IPS-18a (cell line): ENCODE results near the gene ASPSCR1.
A peak's percentile ranks its signal among the peaks of the same experiment; 100 is the strongest.
"Not testable (repeated sequence)": the region's sequence is repeated elsewhere in the genome, so short reads cannot be mapped to it uniquely, and the experiment has no call there.

Experiments used
- H3K27ac ChIP-seq: one replicate; pipeline ENCODE4 v1.5.1; 2013; ENCODE audit warnings: low read length
- H3K27me3 ChIP-seq: one replicate; pipeline ENCODE4 v1.6.1; 2013; ENCODE audit warnings: mild to moderate bottlenecking, low read length; ENCODE audit not compliant: control insufficient read depth, insufficient read depth
- H3K36me3 ChIP-seq: one replicate; pipeline ENCODE4 v1.6.1; 2013; ENCODE audit warnings: low read depth, low read length; ENCODE audit not compliant: control insufficient read depth
- H3K4me1 ChIP-seq: one replicate; pipeline ENCODE4 v1.6.1; 2013; ENCODE audit warnings: low read depth, low read length; ENCODE audit not compliant: control insufficient read depth
- H3K4me3 ChIP-seq: one replicate; pipeline ENCODE4 v1.5.1; 2013; ENCODE audit warnings: low read length
- H3K9ac ChIP-seq: one replicate; pipeline ENCODE4 v1.6.1; 2013; ENCODE audit warnings: mild to moderate bottlenecking, low read length, moderate library complexity
- H3K9me3 ChIP-seq: one replicate; pipeline ENCODE4 v1.6.1; 2013; ENCODE audit warnings: low read depth, low read length; ENCODE audit not compliant: control insufficient read depth

The ASPSCR1 gene

DNA sequence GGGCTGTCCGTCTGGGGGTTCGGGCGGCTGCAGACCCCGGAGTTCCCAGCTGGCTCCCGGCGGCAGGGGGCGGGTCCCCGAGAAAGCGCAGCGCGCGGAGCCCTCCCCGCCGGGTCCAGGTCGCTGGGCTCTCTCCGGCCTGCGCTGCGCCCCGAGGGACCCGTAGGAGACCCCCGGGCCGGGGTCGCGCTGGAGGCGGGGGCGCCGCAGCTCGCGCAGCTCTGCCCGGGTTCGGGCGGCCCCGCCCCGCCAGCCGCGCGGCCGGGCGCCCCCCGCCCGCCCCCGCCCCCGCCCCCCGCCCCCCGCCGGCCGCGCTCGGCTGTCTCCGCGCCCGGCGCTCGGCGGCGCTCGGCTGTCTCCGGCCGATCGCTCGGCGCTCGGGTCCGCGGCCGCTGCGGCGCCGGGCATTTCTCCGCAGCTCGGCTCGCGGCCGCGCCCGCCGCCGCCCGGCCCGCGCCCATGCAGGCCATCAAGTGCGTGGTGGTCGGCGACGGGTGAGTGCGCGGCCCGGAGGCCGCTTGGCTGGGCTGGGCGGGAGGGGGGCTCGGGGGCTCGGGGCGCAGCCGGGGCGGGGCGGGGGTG is 54.0 kb downstream of the ASPSCR1 start, which contains the start of gene RAC3:
Gene RAC3, plus strand, starts transcription at position 376 of the 582 bp plus-strand sequence. Its CDS starts 84 bp downstream, at position 460.
- Histone ChIP-seq H3K36me3 (no peaks in the 10 kb centered on the region), H3K4me3 (peak within 1 kb of the TSS; percentile 61), H3K4me1 (no peaks in the 10 kb centered on the region), H3K27ac (no peak within 1 kb of the TSS), H3K27me3 (no peaks in the 10 kb centered on the region), H3K9ac (peak within 1 kb of the TSS; percentile 48), H3K9me3 (no peaks in the 10 kb centered on the region)

DNA sequence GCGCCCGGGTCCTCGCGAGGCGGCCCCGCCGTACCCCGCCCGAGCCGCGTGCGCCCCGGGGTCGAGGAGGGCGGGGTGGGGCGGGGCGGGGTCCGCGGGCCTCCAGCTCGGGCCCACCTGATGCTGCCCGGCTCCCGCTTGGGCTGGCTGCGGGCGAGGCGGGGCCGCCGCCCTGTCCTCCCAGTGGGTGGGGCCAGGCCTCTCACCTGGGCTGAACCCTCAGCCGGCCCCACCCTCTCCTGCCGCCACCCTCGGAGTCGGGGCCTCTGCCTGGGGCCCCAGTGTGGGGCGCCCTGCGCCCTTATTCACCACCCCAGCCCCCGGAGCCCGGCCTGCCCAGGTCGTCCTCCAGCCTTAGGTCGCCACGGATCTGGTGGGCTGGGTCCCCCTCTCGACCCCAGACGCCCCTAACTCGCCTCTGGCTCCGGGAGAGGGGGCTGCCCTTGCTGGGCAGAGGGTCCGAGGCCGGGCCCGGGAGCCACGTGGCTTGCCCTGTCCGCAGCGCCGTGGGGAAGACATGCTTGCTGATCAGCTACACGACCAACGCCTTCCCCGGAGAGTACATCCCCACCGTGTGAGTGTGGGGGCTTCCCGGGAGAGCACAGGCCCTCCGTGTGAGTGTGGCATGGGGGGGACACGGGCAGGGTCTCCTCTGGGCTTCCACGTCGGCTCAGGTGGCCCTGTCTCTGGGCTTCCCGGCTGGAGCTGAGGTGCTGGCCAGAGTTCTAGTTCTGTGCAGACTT is 54.6 kb downstream of the ASPSCR1 start:
- Histone ChIP-seq H3K4me3 (peak overlapping the region; percentile 61), H3K9me3 (no peaks in the 10 kb centered on the region), H3K4me1 (no peaks in the 10 kb centered on the region), H3K9ac (peak overlapping the region; percentile 48), H3K36me3 (no peaks in the 10 kb centered on the region), H3K27me3 (no peaks in the 10 kb centered on the region), H3K27ac (no peak overlapping the region)

DNA sequence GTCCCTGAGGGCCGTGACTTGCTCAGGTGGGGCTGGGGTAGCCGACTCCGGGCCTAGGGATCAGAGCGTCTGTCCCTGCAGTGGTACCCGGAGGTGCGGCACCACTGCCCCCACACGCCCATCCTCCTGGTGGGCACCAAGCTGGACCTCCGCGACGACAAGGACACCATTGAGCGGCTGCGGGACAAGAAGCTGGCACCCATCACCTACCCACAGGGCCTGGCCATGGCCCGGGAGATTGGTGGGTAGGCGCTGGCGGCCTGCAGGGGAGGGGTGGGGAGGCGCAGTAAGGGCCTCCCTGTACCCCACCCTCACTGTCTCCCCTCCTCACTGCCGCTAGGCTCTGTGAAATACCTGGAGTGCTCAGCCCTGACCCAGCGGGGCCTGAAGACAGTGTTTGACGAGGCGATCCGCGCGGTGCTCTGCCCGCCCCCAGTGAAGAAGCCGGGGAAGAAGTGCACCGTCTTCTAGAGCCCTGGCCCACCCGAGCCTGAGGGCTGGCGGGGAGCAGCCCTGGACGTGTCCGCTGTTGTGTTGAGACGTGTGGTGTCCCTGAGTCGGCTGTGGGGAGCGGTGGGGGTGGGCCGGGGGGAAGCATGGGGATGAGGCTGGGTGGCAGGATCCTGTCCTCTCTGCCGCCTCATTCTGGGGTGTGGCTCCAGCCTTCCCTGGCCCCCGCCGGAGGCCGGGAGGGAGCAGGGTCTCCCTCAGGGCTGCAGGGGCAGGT is 56.1 kb downstream of the ASPSCR1 start:
- no peak overlapping the region for H3K27ac ChIP-seq
- H3K36me3 ChIP-seq: no peaks in the 10 kb centered on the region
- peaks cover 4% of the 10 kb centered on the region for H3K4me1 ChIP-seq
- no peaks in the 10 kb centered on the region for H3K9me3 ChIP-seq
- H3K4me3 ChIP-seq: no peak overlapping the region
- no peak overlapping the region for H3K9ac ChIP-seq
- no peaks in the 10 kb centered on the region for H3K27me3 ChIP-seq

DNA sequence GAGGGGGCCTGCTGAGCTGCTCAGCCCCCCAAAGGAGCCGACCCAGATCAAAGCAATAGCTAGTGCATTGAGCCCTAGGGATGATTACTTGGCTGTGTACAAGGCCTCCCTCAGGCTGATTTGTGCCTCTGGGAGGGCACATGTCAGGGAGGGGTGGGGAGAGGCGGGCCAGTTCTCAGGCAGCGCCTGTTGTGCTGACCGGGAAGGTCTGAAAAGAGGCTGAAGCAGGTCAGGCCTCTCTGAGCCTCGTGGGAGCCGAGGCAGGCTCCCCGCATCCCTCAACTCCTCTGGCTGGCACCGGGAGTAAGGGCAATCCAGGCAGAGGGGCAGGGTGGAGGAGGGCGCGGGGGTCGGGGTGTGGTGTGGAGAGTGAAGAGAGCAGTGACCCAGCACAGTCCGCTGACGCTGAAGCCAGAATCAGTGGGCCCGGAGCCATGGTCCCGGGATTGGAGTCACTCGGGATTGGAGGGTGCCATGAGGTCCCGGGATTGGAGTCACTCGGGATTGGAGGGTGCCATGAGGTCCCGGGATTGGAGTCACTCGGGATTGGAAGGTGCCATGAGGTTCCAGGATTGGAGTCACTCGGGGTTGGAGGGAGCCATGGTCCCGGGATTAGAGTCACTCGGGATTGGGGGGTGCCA is 57.1 kb downstream of the ASPSCR1 start:
- Histone ChIP-seq H3K9me3 (no peaks in the 10 kb centered on the region), H3K36me3 (no peaks in the 10 kb centered on the region), H3K9ac (no peak overlapping the region), H3K27me3 (no peaks in the 10 kb centered on the region), H3K27ac (no peak overlapping the region), H3K4me3 (no peak overlapping the region), H3K4me1 (peaks cover 4% of the 10 kb centered on the region)

DNA sequence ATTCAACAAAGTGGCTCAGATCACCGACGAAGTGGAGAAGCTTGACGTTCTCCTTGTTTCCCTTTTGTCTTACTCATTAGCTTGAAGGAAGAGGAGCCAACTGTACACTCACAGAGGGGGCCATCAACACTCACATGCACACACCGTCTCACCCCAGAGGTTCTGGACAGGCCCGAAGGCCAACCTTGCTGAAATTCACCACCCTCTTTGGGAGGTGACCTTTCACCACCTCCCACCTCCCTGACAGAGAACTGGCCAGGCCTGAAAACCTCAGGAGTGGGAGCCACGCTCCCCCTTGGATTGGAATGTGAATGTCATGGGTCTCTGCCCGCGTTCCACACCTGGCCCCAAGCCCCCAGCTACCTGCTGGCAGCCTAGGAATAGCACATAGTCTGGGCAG is 58.1 kb downstream of the ASPSCR1 start:
- H3K27me3 ChIP-seq: no peaks in the 10 kb centered on the region
- no peak overlapping the region for H3K27ac ChIP-seq
- no peak overlapping the region for H3K9ac ChIP-seq
- no peak overlapping the region for H3K4me3 ChIP-seq
- no peaks in the 10 kb centered on the region for H3K36me3 ChIP-seq
- H3K9me3 ChIP-seq: no peaks in the 10 kb centered on the region
- H3K4me1 ChIP-seq: peaks cover 4% of the 10 kb centered on the region

DNA sequence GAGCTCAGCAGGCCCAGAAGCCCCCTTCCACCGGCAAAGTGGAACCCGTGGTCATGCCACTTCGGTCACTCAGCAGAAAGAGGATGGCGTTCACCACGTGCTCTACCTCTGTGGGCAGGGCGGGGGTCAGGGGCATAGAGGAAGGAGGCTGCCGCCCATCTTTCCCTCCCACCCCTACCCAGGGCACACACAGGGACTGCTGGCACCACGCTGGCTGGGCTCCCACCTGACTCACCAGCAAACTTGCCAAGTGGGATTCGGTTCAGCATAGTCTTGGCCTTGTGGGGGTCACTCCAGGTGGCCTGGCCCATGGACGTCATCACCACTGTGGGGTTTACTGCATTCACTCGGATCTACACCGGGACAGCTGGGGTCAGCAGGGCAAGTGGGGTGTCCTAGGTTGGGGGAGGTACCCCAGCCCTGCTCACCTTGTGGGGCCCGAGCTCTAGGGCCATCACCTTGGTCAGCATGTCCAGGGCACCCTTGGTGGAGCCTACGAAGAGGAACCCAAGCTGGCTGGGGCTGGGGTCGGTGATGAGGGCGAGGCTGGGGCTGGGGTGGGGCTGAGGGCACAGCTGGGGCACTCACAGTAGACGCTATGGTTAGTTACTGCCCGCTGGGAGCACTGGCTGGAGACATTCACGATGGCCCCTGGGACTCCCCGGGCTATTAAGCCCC is 58.7 kb downstream of the ASPSCR1 start:
- Histone ChIP-seq H3K4me3 (peak overlapping the region; percentile 53), H3K4me1 (peaks cover 4% of the 10 kb centered on the region), H3K27ac (no peak overlapping the region), H3K36me3 (no peaks in the 10 kb centered on the region), H3K27me3 (no peaks in the 10 kb centered on the region), H3K9ac (no peak overlapping the region), H3K9me3 (no peaks in the 10 kb centered on the region)

DNA sequence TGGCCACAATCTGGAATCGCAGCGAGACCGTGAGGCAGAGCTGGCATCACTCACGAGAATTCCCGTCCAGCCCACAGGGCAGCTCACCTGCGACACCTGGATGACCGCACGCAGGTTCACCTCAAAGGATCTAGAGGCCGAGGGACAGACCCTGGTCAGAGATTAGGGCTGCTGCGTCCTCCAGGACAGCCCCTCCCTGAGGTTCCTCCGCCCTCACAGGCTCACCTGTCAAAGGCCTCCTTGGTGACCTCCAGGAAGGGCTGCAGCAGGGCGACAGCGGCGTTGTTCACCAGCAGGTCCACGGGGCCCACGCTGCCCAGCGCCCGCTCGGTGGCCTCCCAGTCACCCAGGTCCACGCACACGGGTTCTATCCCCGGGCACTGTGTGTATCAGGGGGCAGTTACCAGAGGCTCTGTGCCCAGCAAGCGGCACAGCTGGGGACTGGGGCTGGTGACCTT is 59.2 kb downstream of the ASPSCR1 start:
- Histone ChIP-seq H3K27ac (no peak overlapping the region), H3K4me1 (peaks cover 4% of the 10 kb centered on the region), H3K27me3 (no peaks in the 10 kb centered on the region), H3K9me3 (no peaks in the 10 kb centered on the region), H3K9ac (peak overlapping the region; percentile 4), H3K4me3 (peak overlapping the region; percentile 53), H3K36me3 (no peaks in the 10 kb centered on the region)

DNA sequence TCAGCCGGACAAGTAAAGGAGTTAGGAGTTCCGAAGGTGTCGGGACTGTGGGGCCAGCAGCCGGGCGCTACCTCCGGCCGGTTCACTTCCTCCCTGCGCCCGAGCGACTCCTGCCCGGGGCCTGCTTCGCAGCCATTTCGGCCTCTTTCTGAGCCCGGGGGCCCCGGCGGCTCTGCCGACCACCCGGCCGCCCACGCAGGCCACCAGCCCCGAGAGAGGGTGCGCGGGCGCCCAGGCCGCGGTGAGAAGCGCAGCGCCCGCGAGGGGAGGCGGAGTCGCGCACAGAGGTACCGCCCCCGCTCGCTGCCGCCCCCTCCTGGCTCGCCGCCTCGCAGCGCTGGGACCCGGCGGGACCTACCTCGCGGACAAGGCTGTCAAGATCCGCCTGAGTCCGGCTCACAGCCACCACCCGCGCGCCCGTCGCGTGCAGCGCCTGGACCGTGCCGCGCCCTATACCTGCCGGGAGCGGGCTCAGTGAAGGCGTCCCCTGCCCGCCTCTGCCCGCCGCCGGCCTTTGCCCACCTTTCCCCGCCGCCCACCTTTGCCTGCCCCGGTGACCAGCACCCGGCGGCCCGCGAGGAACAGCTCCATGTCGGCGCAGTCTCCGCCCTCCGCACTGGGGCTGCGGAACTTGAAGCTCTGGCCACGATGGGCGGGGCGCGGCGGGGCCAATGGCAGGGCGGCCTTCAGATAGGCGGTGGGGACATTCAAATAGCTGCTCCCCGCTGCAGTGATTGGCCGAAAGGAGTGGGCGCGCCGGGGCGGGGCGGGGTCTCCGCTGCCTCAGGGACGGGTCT is 59.9 kb downstream of the ASPSCR1 start, which contains the start of gene DCXR:
Gene DCXR, minus strand, starts transcription at position 606 of the 797 bp plus-strand sequence. Its CDS starts 15 bp downstream, at position 591.
- Histone ChIP-seq H3K36me3 (no peaks in the 10 kb centered on the region), H3K27me3 (no peaks in the 10 kb centered on the region), H3K4me1 (peaks cover 4% of the 10 kb centered on the region), H3K27ac (no peak within 1 kb of the TSS), H3K9ac (peak within 1 kb of the TSS; percentile 4), H3K9me3 (no peaks in the 10 kb centered on the region), H3K4me3 (peak within 1 kb of the TSS; percentile 53)

DNA sequence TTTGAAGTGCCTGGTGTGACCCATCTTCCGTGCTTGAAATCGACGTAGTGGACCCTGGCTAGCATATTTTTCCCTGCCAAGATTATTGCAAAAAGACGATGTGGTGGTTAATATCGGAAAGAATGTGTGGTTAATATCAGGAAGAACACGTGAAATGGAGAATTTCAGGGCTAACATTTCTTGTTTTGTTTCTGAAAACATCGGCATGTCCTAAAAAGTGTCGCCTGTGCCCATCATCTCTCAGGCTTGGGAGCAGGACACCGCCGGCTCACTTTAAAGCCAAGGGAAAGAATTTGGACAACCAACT is 60.4 kb downstream of the ASPSCR1 start:
- Histone ChIP-seq H3K9me3 (no peaks in the 10 kb centered on the region), H3K4me1 (peaks cover 4% of the 10 kb centered on the region), H3K36me3 (no peaks in the 10 kb centered on the region), H3K4me3 (peak overlapping the region; percentile 53), H3K9ac (no peak overlapping the region), H3K27ac (no peak overlapping the region), H3K27me3 (no peaks in the 10 kb centered on the region)

DNA sequence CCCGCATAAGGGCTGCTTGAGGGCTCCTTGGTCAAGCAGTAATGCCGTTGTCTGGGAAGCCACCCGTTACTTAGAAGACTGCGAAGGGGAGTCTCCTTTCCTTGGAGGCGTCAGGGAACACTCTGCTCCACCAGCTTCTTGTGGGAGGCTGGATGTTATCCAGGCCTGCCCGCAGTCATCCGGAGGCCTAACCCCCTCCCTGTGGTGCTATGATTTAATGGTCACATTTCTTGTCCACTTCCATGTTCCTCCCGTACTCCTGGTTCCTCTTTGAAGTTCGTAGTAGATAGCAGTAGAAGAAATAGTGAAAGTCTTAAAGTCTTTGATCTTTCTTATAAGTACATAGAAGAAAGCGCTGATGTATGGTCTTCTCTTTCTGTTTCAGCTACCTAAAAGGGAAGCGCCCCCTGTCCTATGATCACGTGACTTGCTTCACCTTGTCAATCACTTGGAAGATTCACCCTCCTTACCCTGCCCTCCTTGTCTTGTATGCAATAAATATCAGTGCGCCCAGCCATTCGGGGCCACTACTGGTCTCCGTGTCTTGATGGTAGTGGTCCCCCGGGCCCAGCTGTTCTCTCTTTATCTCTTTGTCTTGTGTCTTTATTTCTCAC is 61.5 kb downstream of the ASPSCR1 start:
- H3K27ac ChIP-seq, H3K4me3 ChIP-seq, H3K27me3 ChIP-seq, H3K9ac ChIP-seq, H3K9me3 ChIP-seq, H3K36me3 ChIP-seq: not testable (repeated sequence)
- H3K4me1 ChIP-seq: peaks cover 10% of the 10 kb centered on the region
